ENCODE measurements around the gene FAM229A.

- TF ChIP-seq CTCF (IDR thresholded peaks at IDR 0.05; ENCODE audit: low read depth, low read length, missing input control) (no peak), GABPA (IDR thresholded peaks at IDR 0.05 in 1 of 2, conservative IDR thresholded peaks at IDR 0.05 in 1 of 2) (no peak), ZBTB33 (IDR thresholded peaks at IDR 0.05) (no peak), REST (IDR thresholded peaks at IDR 0.05) (no peak)
These were observed 8.3 kb downstream of the FAM229A start for GRCh38 chr1:32353886-32354570.
